K562 (cell line): ENCODE data around the gene CCNL1.

Experiments
- EZH2 ChIP-seq: IDR thresholded peaks from 2 replicates; pipeline ENCODE4 v1.6.1; 2012; ENCODE audit warnings: low read depth, mild to moderate bottlenecking, inconsistent platforms, low read length, borderline replicate concordance
- GTF2F1 ChIP-seq: IDR thresholded peaks from 2 replicates; pipeline ENCODE4 v1.6.1; 2011; ENCODE audit warnings: low read depth, low read length, improper control_type of control experiment
- JUNB ChIP-seq: fragments of 450-650 bp; formaldehyde crosslinking; conservative IDR thresholded peaks from 2 replicates; pipeline ENCODE4 v1.4.0; 2020; ENCODE audit warnings: mild to moderate bottlenecking
- POLR2AphosphoS5 ChIP-seq: IDR thresholded peaks from 2 replicates; pipeline ENCODE4 v1.6.1; 2011; ENCODE audit warnings: mild to moderate bottlenecking, low read depth, low read length, moderate library complexity; ENCODE audit not compliant: control insufficient read depth, insufficient read depth
- ZBTB1 ChIP-seq: sonication (generic); formaldehyde crosslinking; IDR thresholded peaks from 2 replicates; pipeline ENCODE4 v1.8.1; 2023; ENCODE audit warnings: missing genetic modification reagents, low read depth, mild to moderate bottlenecking, borderline replicate concordance
- ZBTB17 ChIP-seq: fragments of 450-650 bp; formaldehyde crosslinking; IDR thresholded peaks from 2 replicates; pipeline ENCODE4 v1.4.0; 2020; ENCODE audit warnings: mild to moderate bottlenecking
- ZNF644 ChIP-seq: fragments of 200-800 bp; sonication (Bioruptor generic); IDR thresholded peaks from 2 replicates; pipeline ENCODE4 v1.6.1; 2016; ENCODE audit warnings: low read depth, missing genetic modification characterization, missing compliant biosample characterization
- ZSCAN29 ChIP-seq: fragments of 450-650 bp; IDR thresholded peaks from 2 replicates; pipeline ENCODE4 v1.6.1; 2017
- TF ChIP-seq, protein P1 (sequence below): sonication (generic); formaldehyde crosslinking; IDR thresholded peaks from 2 replicates; pipeline ENCODE4 v1.8.0; 2022; ENCODE audit warnings: mild to moderate bottlenecking, missing genetic modification reagents, borderline replicate concordance
- TF ChIP-seq, protein P2 (sequence below): fragments of 450-650 bp; formaldehyde crosslinking; IDR thresholded peaks from 2 replicates; pipeline ENCODE4 v1.4.0; 2022; ENCODE audit warnings: missing genetic modification characterization

DNA sequence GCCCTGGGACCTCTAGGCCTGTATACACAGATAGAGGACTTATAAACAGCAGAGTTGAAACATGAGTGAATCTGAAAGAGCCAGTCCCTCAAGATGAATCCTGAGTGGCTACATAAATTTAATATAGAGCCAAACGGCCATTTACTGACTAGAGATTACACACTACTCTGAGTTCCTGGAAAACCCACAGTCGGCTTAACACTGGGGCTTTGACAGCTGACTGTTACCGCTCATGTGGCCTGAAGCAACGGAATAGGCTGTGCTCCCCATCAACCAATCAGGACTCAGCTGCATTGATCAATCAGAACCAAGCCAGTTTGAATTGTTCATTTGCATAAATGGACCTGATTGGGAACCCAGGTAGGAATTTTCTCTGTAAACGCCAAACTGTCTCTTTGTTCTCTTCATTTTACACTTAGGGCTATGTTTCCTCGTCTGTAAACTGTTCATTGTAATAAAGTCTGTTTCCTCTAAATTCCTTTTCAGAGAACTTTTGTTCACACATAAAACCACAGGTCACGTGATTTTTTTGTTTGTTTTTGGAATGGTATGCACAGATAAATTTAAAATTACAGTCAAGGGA, 40.5 kb downstream of the CCNL1 start:
- TF ChIP-seq ZBTB1 (CRISPR knock-in tag): no peak
- no peak for TF ChIP-seq GTF2F1
- peak; percentile 49; the same call in 1 of the 2 replicates for TF ChIP-seq POLR2AphosphoS5
- no peak for TF ChIP-seq ZSCAN29
- no peak for TF ChIP-seq EZH2
- no peak for TF ChIP-seq JUNB (CRISPR knock-in tag)
- TF ChIP-seq, protein P1, sequence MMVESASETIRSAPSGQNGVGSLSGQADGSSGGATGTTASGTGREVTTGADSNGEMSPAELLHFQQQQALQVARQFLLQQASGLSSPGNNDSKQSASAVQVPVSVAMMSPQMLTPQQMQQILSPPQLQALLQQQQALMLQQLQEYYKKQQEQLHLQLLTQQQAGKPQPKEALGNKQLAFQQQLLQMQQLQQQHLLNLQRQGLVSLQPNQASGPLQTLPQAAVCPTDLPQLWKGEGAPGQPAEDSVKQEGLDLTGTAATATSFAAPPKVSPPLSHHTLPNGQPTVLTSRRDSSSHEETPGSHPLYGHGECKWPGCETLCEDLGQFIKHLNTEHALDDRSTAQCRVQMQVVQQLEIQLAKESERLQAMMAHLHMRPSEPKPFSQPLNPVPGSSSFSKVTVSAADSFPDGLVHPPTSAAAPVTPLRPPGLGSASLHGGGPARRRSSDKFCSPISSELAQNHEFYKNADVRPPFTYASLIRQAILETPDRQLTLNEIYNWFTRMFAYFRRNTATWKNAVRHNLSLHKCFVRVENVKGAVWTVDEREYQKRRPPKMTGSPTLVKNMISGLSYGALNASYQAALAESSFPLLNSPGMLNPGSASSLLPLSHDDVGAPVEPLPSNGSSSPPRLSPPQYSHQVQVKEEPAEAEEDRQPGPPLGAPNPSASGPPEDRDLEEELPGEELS: no peak
- TF ChIP-seq, protein P2, sequence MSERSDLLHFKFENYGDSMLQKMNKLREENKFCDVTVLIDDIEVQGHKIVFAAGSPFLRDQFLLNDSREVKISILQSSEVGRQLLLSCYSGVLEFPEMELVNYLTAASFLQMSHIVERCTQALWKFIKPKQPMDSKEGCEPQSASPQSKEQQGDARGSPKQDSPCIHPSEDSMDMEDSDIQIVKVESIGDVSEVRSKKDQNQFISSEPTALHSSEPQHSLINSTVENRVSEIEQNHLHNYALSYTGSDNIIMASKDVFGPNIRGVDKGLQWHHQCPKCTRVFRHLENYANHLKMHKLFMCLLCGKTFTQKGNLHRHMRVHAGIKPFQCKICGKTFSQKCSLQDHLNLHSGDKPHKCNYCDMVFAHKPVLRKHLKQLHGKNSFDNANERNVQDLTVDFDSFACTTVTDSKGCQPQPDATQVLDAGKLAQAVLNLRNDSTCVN: no peak
- no peak for TF ChIP-seq ZBTB17 (CRISPR knock-in tag)
- 0 out of 2 replicates have a peak, but pooled peaks have one; percentile 10 for TF ChIP-seq ZNF644
